ENCODE results near the gene ITPK1. TPM values are rescaled to one million over a fixed set of nuclear protein-coding genes. Genes with fewer than 3 reads are reported as not detected.

Gene ITPK1
- total RNA-seq, 1 experiment from 2014 or later = 56.2 TPM

DNA sequence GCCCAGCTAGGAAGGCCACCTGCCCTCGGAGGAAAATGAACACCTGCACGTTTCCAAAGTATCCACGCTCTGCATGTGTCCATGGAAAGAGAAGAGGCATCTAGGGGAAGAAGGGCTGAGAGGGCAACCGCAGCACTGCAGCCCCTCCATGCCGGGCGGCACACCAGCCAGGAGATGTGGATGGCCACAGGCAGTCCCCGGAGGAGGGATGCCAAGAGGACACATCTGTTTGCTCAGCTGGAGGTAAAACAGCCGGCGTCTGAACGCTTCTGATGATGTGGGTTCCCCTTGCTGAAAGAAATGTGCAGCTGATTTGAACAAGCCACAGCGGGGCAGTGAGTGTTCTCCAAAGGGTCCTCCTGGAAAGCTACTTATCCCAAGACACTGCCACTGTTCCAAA lies 158.8 kb downstream of the ITPK1 start:
- DNase-seq (ENCODE audit: low read depth in 1 of 2, low spot score in 2 of 2) = no peak
- Histone ChIP-seq H3K27me3 (replicated peaks) (no peaks in the 10 kb centered on the region), H3K27ac (no peak overlapping the region), H3K4me3 (no peak overlapping the region), H3K9me3 (replicated peaks) (no peaks in the 10 kb centered on the region), H3K36me3 (peaks cover 56% of the 10 kb centered on the region), H3K4me1 (replicated peaks) (peaks cover 24% of the 10 kb centered on the region)

- Histone ChIP-seq H3K27ac (no peak overlapping the region), H3K36me3 (peaks cover 56% of the 10 kb centered on the region), H3K27me3 (replicated peaks) (no peaks in the 10 kb centered on the region), H3K4me3 (no peak overlapping the region), H3K9me3 (replicated peaks) (no peaks in the 10 kb centered on the region), H3K4me1 (replicated peaks) (peaks cover 13% of the 10 kb centered on the region)
- no peak for DNase-seq (ENCODE audit: low read depth in 1 of 2, low spot score in 2 of 2)
Measured at GRCh38 chr14:92955381-92955780, 160.3 kb downstream of the ITPK1 start.

DNA sequence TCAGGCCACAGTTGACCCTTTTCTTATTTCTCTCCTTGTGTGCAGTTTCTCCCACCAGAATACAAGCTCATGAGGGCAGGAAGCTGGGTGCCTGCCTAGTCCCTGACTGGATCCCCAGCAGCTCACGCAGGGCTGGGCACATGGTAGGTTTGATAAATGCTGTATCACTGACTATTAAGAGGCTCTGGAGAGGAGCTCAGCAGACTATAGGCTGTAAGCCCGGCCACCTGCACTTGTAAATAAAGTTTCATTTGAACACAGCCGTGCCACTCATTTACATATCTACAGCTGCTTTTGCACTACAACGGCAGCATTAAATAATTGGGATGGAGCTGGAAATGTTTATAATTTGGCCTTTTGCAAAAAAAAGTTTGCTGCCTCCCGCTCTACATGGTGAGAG lies 160.8 kb downstream of the ITPK1 start:
- Histone ChIP-seq H3K36me3 (peaks cover 56% of the 10 kb centered on the region), H3K4me1 (replicated peaks) (peaks cover 8% of the 10 kb centered on the region), H3K9me3 (replicated peaks) (no peaks in the 10 kb centered on the region), H3K27me3 (replicated peaks) (no peaks in the 10 kb centered on the region), H3K4me3 (no peak overlapping the region), H3K27ac (no peak overlapping the region)
- DNase-seq (ENCODE audit: low read depth in 1 of 2, low spot score in 2 of 2) = no peak

GRCh38 chr14:92953526-92953925 lies 162.2 kb downstream of the ITPK1 start:
- Histone ChIP-seq H3K4me3 (no peak overlapping the region), H3K27me3 (replicated peaks) (no peaks in the 10 kb centered on the region), H3K9me3 (replicated peaks) (no peaks in the 10 kb centered on the region), H3K36me3 (peaks cover 52% of the 10 kb centered on the region), H3K4me1 (replicated peaks) (peaks cover 7% of the 10 kb centered on the region; the same call in 1 of the 2 replicates), H3K27ac (no peak overlapping the region)
- DNase-seq (ENCODE audit: low read depth in 1 of 2, low spot score in 2 of 2) = no peak

DNA sequence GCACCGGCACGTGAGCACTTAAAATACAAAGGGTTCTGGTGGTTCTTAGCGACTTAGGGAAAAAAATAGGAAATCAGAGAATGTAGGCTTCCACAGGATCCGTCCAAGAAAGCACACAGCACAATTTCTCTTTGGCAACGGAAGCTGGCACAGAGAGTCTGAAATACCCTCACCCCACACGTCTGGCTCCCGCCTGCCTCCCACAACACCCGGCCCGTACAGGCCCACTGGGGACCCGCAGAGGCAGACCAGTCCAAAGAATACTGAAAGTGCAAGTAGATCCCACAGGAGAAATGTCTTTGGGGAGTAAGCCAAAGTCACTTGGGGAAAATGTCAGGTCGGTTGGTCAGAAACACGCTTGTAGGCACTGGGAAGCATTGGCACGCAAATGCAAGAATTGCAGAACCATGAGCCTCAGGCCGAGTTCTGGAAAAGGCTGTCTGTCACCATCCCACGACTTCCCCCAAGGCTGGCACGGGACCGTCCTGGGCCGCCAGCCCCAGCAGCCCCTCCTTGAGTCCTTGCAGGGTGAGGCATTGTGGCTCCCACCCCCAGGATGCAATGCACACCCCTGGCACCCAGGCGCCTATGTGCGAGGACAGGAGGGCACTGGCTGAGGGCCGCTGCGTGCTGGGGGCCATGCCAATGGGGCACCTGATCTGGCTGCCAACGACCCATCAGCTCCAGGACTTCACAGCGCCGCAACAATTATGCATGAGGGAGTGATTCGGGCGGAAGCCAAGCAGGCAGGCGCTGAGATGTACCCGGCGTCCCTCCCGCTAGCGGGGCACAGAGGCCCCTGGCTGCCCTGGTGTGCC lies 163.0 kb downstream of the ITPK1 start:
- H3K4me3 ChIP-seq = no peak overlapping the region
- no peaks in the 10 kb centered on the region for H3K27me3 ChIP-seq (replicated peaks)
- DNase-seq (ENCODE audit: low read depth in 1 of 2, low spot score in 2 of 2) = no peak
- no peaks in the 10 kb centered on the region for H3K9me3 ChIP-seq (replicated peaks)
- peaks cover 7% of the 10 kb centered on the region; the same call in 1 of the 2 replicates for H3K4me1 ChIP-seq (replicated peaks)
- peaks cover 51% of the 10 kb centered on the region for H3K36me3 ChIP-seq
- no peak overlapping the region for H3K27ac ChIP-seq

DNA sequence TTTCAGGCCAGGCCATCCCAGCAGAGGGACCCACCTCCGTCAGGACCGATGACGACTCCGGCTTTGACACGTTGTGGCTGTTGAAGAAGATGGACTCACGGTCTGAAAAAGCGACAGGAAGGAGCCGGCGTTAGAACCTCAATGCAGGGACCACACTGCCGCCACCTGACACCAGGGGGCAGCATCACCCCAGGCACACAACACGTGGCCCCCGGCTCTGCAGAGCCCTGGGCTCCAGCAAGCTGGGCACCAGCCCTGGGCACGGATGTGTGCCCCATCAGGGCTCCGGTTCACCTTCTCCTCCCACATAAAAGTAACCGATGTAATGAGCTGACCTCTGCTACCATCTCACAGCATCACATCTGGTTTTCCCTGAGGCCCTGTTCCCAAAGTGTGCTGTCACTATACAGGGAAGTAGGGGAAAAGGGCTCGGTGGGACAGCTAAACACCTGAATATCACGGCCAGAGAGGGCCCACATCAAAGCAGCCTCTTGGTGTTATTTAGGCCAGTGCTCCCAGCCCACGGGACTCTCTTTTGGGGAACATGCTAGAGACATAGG lies 163.7 kb downstream of the ITPK1 start:
- H3K27ac ChIP-seq = no peak overlapping the region
- no peaks in the 10 kb centered on the region for H3K27me3 ChIP-seq (replicated peaks)
- no peak overlapping the region for H3K4me3 ChIP-seq
- no peaks in the 10 kb centered on the region for H3K9me3 ChIP-seq (replicated peaks)
- peak; percentile 60 to 70 for DNase-seq (ENCODE audit: low read depth in 1 of 2, low spot score in 2 of 2)
- H3K36me3 ChIP-seq = peaks cover 47% of the 10 kb centered on the region
- H3K4me1 ChIP-seq (replicated peaks) = peaks cover 12% of the 10 kb centered on the region

DNA sequence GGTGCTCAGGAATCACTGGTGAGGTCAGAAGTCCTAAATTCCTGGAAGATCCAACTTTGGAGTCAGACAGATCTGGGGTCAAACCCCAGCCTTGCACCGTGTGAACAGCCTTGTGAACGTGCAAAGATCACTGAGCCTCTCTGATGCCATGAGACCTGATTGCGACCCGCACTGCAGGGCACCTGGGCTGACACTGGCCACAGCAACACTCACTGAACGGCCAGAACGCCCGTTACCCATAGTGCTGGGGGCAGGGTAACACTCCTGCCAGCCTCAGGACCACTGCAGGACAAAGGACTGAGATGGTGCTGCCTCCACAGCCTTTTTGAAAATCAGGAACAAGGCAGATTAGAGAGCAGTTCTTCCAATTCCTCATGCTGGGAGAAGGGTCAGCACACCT lies 164.5 kb downstream of the ITPK1 start:
- peaks cover 19% of the 10 kb centered on the region for H3K4me1 ChIP-seq (replicated peaks)
- no peak for DNase-seq (ENCODE audit: low read depth in 1 of 2, low spot score in 2 of 2)
- peaks cover 45% of the 10 kb centered on the region for H3K36me3 ChIP-seq
- no peaks in the 10 kb centered on the region for H3K9me3 ChIP-seq (replicated peaks)
- no peak overlapping the region for H3K4me3 ChIP-seq
- H3K27ac ChIP-seq = no peak overlapping the region
- no peaks in the 10 kb centered on the region for H3K27me3 ChIP-seq (replicated peaks)

GRCh38 chr14:92950773-92951172 lies 165.0 kb downstream of the ITPK1 start:
- H3K36me3 ChIP-seq = peaks cover 48% of the 10 kb centered on the region
- DNase-seq (ENCODE audit: low read depth in 1 of 2, low spot score in 2 of 2) = no peak
- no peaks in the 10 kb centered on the region for H3K9me3 ChIP-seq (replicated peaks)
- no peak overlapping the region for H3K4me3 ChIP-seq
- H3K4me1 ChIP-seq (replicated peaks) = peaks cover 24% of the 10 kb centered on the region
- no peak overlapping the region for H3K27ac ChIP-seq
- H3K27me3 ChIP-seq (replicated peaks) = no peaks in the 10 kb centered on the region

- H3K27ac ChIP-seq = no peak overlapping the region
- DNase-seq (ENCODE audit: low read depth in 1 of 2, low spot score in 2 of 2) = no peak
- H3K4me1 ChIP-seq (replicated peaks) = peaks cover 25% of the 10 kb centered on the region
- H3K4me3 ChIP-seq = no peak overlapping the region
- peaks cover 54% of the 10 kb centered on the region for H3K36me3 ChIP-seq
- no peaks in the 10 kb centered on the region for H3K27me3 ChIP-seq (replicated peaks)
- H3K9me3 ChIP-seq (replicated peaks) = no peaks in the 10 kb centered on the region
Measured at GRCh38 chr14:92950193-92950540, 165.6 kb downstream of the ITPK1 start.

DNA sequence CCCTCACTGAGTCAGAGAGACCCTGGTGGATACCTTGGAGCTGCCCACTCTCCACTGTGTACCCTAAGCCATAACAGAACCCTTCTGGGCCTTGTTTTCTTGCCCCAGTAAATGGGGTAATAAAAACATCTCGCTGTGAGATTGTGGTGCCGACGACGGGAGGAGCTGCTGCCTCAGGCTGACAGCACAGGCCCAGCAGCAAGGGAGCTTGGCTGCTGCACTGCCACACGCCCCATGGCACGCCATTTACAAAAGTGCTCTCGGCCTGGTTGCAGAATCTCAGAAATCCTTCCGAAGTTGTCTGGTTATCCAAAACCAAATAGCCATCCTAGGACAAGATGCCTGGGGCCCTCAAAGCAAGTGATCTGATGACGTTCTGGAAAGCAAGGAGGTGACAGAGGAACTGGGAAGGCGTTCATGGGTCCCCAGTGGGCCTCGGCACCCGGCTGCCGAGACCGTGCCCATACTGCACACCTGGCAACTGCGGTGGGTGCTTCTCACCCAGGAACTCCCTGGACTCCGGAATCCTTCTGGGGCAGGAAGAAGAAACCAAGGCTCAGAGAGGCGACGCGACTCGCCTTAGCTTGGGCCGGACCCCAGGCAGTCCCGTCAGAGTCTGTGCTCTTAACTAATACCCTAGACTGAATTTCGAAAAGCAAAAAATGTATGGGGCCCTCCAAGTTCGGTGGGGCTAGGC lies 166.1 kb downstream of the ITPK1 start:
- peaks cover 25% of the 10 kb centered on the region for H3K4me1 ChIP-seq (replicated peaks)
- peaks cover 59% of the 10 kb centered on the region for H3K36me3 ChIP-seq
- no peaks in the 10 kb centered on the region for H3K27me3 ChIP-seq (replicated peaks)
- H3K27ac ChIP-seq = no peak overlapping the region
- no peak for DNase-seq (ENCODE audit: low read depth in 1 of 2, low spot score in 2 of 2)
- H3K4me3 ChIP-seq = no peak overlapping the region
- no peaks in the 10 kb centered on the region for H3K9me3 ChIP-seq (replicated peaks)

GRCh38 chr14:92948647-92949046 lies 167.1 kb downstream of the ITPK1 start:
- Histone ChIP-seq H3K27me3 (replicated peaks) (no peaks in the 10 kb centered on the region), H3K9me3 (replicated peaks) (no peaks in the 10 kb centered on the region), H3K36me3 (peaks cover 61% of the 10 kb centered on the region), H3K4me3 (no peak overlapping the region), H3K27ac (no peak overlapping the region), H3K4me1 (replicated peaks) (peaks cover 25% of the 10 kb centered on the region)
- no peak for DNase-seq (ENCODE audit: low read depth in 1 of 2, low spot score in 2 of 2)

DNA sequence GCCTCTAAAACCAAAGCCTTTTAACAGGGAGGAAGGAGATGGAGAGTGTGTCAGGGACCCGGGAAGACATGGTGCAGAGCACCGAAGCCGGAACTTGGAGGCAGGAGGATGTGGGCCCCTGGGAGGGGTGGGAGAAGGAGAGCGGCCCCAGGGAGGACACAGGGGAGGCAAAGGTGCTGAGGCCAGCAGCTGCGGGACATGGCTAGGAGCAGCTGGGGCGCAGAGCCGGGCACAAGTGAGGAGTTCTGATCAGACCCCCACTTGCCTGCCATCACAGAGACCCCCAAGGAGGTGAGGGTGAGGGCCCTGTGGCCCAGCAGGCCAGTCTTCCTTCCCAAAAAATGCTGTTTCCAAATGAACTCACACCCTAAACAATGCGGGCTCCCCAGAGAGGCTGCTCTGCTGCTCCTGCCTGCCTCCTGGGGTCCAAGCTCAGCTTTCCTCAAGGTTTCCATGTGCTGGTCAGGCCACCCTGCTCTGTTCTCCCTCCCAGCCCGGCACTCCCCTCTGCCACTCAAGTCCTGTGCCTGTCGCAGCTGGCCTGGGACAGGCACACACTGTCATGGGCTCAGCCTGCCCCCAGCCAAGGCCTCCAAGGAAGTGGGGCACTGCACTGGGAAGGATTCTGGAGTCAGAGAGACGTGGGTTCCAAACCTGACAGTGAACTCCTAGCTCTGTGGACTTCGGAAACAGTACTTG lies 168.7 kb downstream of the ITPK1 start:
- no peaks in the 10 kb centered on the region for H3K27me3 ChIP-seq (replicated peaks)
- no peak for DNase-seq (ENCODE audit: low read depth in 1 of 2, low spot score in 2 of 2)
- H3K4me1 ChIP-seq (replicated peaks) = peaks cover 23% of the 10 kb centered on the region
- H3K4me3 ChIP-seq = no peak overlapping the region
- peaks cover 53% of the 10 kb centered on the region for H3K36me3 ChIP-seq
- no peaks in the 10 kb centered on the region for H3K9me3 ChIP-seq (replicated peaks)
- H3K27ac ChIP-seq = peak overlapping the region; percentile 32; the same call in 1 of the 2 replicates

GRCh38 chr14:92945959-92946846 lies 169.5 kb downstream of the ITPK1 start:
- Histone ChIP-seq H3K27ac (peak overlapping the region; percentile 32; the same call in 1 of the 2 replicates), H3K4me1 (replicated peaks) (peaks cover 18% of the 10 kb centered on the region), H3K27me3 (replicated peaks) (no peaks in the 10 kb centered on the region), H3K9me3 (replicated peaks) (no peaks in the 10 kb centered on the region), H3K36me3 (peaks cover 46% of the 10 kb centered on the region), H3K4me3 (no peak overlapping the region)
- DNase-seq (ENCODE audit: low read depth in 1 of 2, low spot score in 2 of 2) = peak; percentile 77 to 93
